Stimulated activated CD4-positive, alpha-beta T cell treated with anti-CD3 and anti-CD28 coated beads, Interleukin-2, amount 100 ng/mL, for 24 hours (primary cell): ENCODE data around the gene ITPK1.
"Not testable (repeated sequence)": the region's sequence is repeated elsewhere in the genome, so short reads cannot be mapped to it uniquely, and the experiment has no call there.

Source experiments
- DNase-seq, 2 donors: peaks; one replicate each; pipeline ENCODE4 v3.0.0-alpha.2; 2020

Gene ITPK1

GRCh38 chr14:93115821-93116675 lies at the start of gene ITPK1:
TSS of gene ITPK1 (minus strand) at chr14:93115925. CDS start at chr14:93115163, 762 bp downstream.
- DNase-seq: peak; percentile 63 to 66

- DNase-seq: no peak
These were observed 47.8 kb upstream of the ITPK1 start for GRCh38 chr14:93163564-93163963.

- DNase-seq: no peak
These were observed 45.8 kb upstream of the ITPK1 start for GRCh38 chr14:93161411-93161940.

- DNase-seq: no peak
These were observed 44.7 kb upstream of the ITPK1 start for GRCh38 chr14:93160353-93160801.

- not testable (repeated sequence) for DNase-seq
These were observed 44.1 kb upstream of the ITPK1 start for GRCh38 chr14:93159625-93160352.

- DNase-seq: not testable (repeated sequence)
These were observed 42.6 kb upstream of the ITPK1 start for GRCh38 chr14:93158349-93158748.

GRCh38 chr14:93156693-93157369 lies 41.1 kb upstream of the ITPK1 start:
- DNase-seq: no peak

- no peak for DNase-seq
These were observed 39.9 kb upstream of the ITPK1 start for GRCh38 chr14:93155667-93156066.

- DNase-seq: no peak
These were observed 37.4 kb upstream of the ITPK1 start for GRCh38 chr14:93153121-93153520.

- no peak for DNase-seq
These were observed 34.8 kb upstream of the ITPK1 start for GRCh38 chr14:93150227-93151208.

GRCh38 chr14:93148979-93149378 lies 33.3 kb upstream of the ITPK1 start:
- no peak for DNase-seq

- no peak for DNase-seq
These were observed 30.4 kb upstream of the ITPK1 start for GRCh38 chr14:93146119-93146518.

- no peak for DNase-seq
These were observed 27.3 kb upstream of the ITPK1 start for GRCh38 chr14:93142854-93143652.

GRCh38 chr14:93137864-93138263 lies 22.1 kb upstream of the ITPK1 start:
- no peak for DNase-seq

- not testable (repeated sequence) for DNase-seq
These were observed 20.8 kb upstream of the ITPK1 start for GRCh38 chr14:93136508-93136907.

- no peak for DNase-seq
These were observed 20.3 kb upstream of the ITPK1 start for GRCh38 chr14:93136009-93136408.

GRCh38 chr14:93135399-93135798 lies 19.7 kb upstream of the ITPK1 start:
- no peak for DNase-seq

GRCh38 chr14:93133464-93133863 lies 17.7 kb upstream of the ITPK1 start:
- no peak for DNase-seq

GRCh38 chr14:93132472-93133065 lies 16.8 kb upstream of the ITPK1 start:
- no peak for DNase-seq

- DNase-seq: not testable (repeated sequence)
These were observed 15.6 kb upstream of the ITPK1 start for GRCh38 chr14:93131257-93131820.
